GM18870 (cell line): ENCODE measurements around the gene FLNA.
"Not testable (repeated sequence)": the region's sequence is repeated elsewhere in the genome, so short reads cannot be mapped to it uniquely, and the experiment has no call there.

Experiments used
- ATAC-seq: cut with Tn5 transposase; IDR thresholded peaks from one replicate; pipeline ENCODE4 v1.9.1; 2021; ENCODE audit warnings: moderate library complexity; ENCODE audit not compliant: unreplicated experiment

Gene FLNA

GRCh38 chrX:154309041-154309775, 65.2 kb downstream of the FLNA start:
- no peak for ATAC-seq

GRCh38 chrX:154308108-154308946, 66.1 kb downstream of the FLNA start:
- no peak for ATAC-seq

GRCh38 chrX:154307202-154307601, 67.2 kb downstream of the FLNA start:
- ATAC-seq: no peak

GRCh38 chrX:154305541-154306205, 68.8 kb downstream of the FLNA start:
- ATAC-seq: no peak

GRCh38 chrX:154304846-154305245, 69.6 kb downstream of the FLNA start:
- no peak for ATAC-seq

GRCh38 chrX:154303476-154303875, 71.0 kb downstream of the FLNA start:
- no peak for ATAC-seq

GRCh38 chrX:154302998-154303397, 71.4 kb downstream of the FLNA start:
- ATAC-seq: not testable (repeated sequence)

- no peak for ATAC-seq
Observed at GRCh38 chrX:154300816-154301215, 73.6 kb downstream of the FLNA start.
